ENCODE data around the gene ZNF518A. TPM values are rescaled to one million over a fixed set of nuclear protein-coding genes. Genes with fewer than 3 reads are reported as not detected.

Gene ZNF518A
- total and polyA plus RNA-seq, 9 of the 15 experiments (the other 6 are each of a cell fraction or from before 2014, with no cell fraction given), result 6.3 to 30.0 (median 17.4) TPM

- TF ChIP-seq PHF8 (IDR thresholded peaks at IDR 0.05; ENCODE audit: borderline replicate concordance, low read length) (peak; percentile 54), ERF (CRISPR knock-in tag; IDR thresholded peaks at IDR 0.05) (no peak), KDM5B (IDR thresholded peaks at IDR 0.05; ENCODE audit: insufficient replicate concordance, low read depth, low read length) (no peak), YBX1 (IDR thresholded peaks at IDR 0.05) (no peak), ZNF232 (CRISPR knock-in tag; IDR thresholded peaks at IDR 0.05) (no peak), SP1 (CRISPR knock-in tag; IDR thresholded peaks at IDR 0.05) (0 out of 2 replicates have a peak, but pooled peaks have one; percentile 1), ZNF316 (IDR thresholded peaks at IDR 0.05) (no peak), ZNF639 (CRISPR knock-in tag; conservative IDR thresholded peaks at IDR 0.05 in 1 of 2, IDR thresholded peaks at IDR 0.05 in 1 of 2) (no peak), ZNF449 (CRISPR knock-in tag; IDR thresholded peaks at IDR 0.05) (no peak), DIDO1 (tag; IDR thresholded peaks at IDR 0.05; ENCODE audit: low read depth) (0 out of 2 replicates have a peak, but pooled peaks have one; percentile 3), HDAC1 (IDR thresholded peaks at IDR 0.05) (no peak), CHD1 (IDR thresholded peaks at IDR 0.05; ENCODE audit: low read length) (peak; percentile 84), RFX7 (CRISPR knock-in tag; IDR thresholded peaks at IDR 0.05) (no peak), TGIF2 (CRISPR knock-in tag; IDR thresholded peaks at IDR 0.05) (no peak; the same call in 1 of the 2 replicates), PHTF2 (CRISPR knock-in tag; IDR thresholded peaks at IDR 0.05) (no peak), CXXC5 (CRISPR knock-in tag; IDR thresholded peaks at IDR 0.05) (0 out of 2 replicates have a peak, but pooled peaks have one; percentile 43), ESRRA (IDR thresholded peaks at IDR 0.05; ENCODE audit: borderline replicate concordance, low read depth) (no peak; the same call in 1 of the 2 replicates), AFF4 (CRISPR knock-in tag; IDR thresholded peaks at IDR 0.05) (0 out of 2 replicates have a peak, but pooled peaks have one; percentile 72), ZBTB8A (IDR thresholded peaks at IDR 0.05; ENCODE audit: partially characterized antibody) (no peak), PURB (CRISPR knock-in tag; IDR thresholded peaks at IDR 0.05; ENCODE audit: low read depth) (no peak), HMGN3 (IDR thresholded peaks at IDR 0.05; ENCODE audit: borderline replicate concordance, extremely low read depth, insufficient read length, low read depth, low read length) (peak; percentile 40)
Measured at GRCh38 chr10:96130326-96130995, 364 bp downstream of the ZNF518A start (continued).
